Measurements from ENCODE around the gene WNT7A.

WNT7A gene

GRCh38 chr3:13843351-13843750 is 36.5 kb downstream of the WNT7A start:
- DNase-seq, result no peak

- no peak for DNase-seq
These were observed 37.6 kb downstream of the WNT7A start for GRCh38 chr3:13842226-13842625.

GRCh38 chr3:13841826-13842225 is 38.0 kb downstream of the WNT7A start:
- DNase-seq, result no peak

GRCh38 chr3:13841141-13841540 is 38.7 kb downstream of the WNT7A start:
- DNase-seq, result no peak

- DNase-seq, result no peak
These were observed 39.4 kb downstream of the WNT7A start for GRCh38 chr3:13840456-13840855.

- DNase-seq, result no peak
These were observed 40.0 kb downstream of the WNT7A start for GRCh38 chr3:13839726-13840340.

- no peak for DNase-seq
These were observed 40.6 kb downstream of the WNT7A start for GRCh38 chr3:13839253-13839652.

- no peak for DNase-seq
These were observed 41.5 kb downstream of the WNT7A start for GRCh38 chr3:13838421-13838820.

GRCh38 chr3:13837751-13838150 is 42.1 kb downstream of the WNT7A start:
- DNase-seq, result no peak

GRCh38 chr3:13836658-13837587 is 42.9 kb downstream of the WNT7A start:
- no peak for DNase-seq

- DNase-seq, result no peak
These were observed 44.6 kb downstream of the WNT7A start for GRCh38 chr3:13835246-13835645.

GRCh38 chr3:13834258-13835035 is 45.4 kb downstream of the WNT7A start:
- DNase-seq, result no peak

- no peak for DNase-seq
These were observed 46.2 kb downstream of the WNT7A start for GRCh38 chr3:13833506-13834257.

- DNase-seq, result no peak
These were observed 47.7 kb downstream of the WNT7A start for GRCh38 chr3:13832130-13832529.

- DNase-seq, result no peak
These were observed 48.4 kb downstream of the WNT7A start for GRCh38 chr3:13831386-13831996.

- DNase-seq, result no peak
These were observed 50.6 kb downstream of the WNT7A start for GRCh38 chr3:13829311-13829710.

GRCh38 chr3:13828501-13829265 is 51.2 kb downstream of the WNT7A start:
- no peak for DNase-seq

GRCh38 chr3:13827699-13828098 is 52.2 kb downstream of the WNT7A start:
- DNase-seq, result no peak

GRCh38 chr3:13827256-13827655 is 52.6 kb downstream of the WNT7A start:
- no peak for DNase-seq

- no peak for DNase-seq
These were observed 53.2 kb downstream of the WNT7A start for GRCh38 chr3:13826672-13827071.

GRCh38 chr3:13825821-13826220 is 54.0 kb downstream of the WNT7A start:
- DNase-seq, result no peak

GRCh38 chr3:13825311-13825579 is 54.6 kb downstream of the WNT7A start:
- no peak for DNase-seq

Data from NCI-H187 treated with DMSO at 0.1 percent for 48 hours (cell line).